NCI-H345 treated with DMSO at 0.1 percent for 48 hours (cell line): ENCODE data around the gene LILRB5.
"Not testable (repeated sequence)": the region's sequence is repeated elsewhere in the genome, so short reads cannot be mapped to it uniquely, and the experiment has no call there.

Source experiments
- DNase-seq: peaks from one replicate; lab custom pipeline; 2025; ENCODE audit not compliant: unreplicated experiment; lab: John Stamatoyannopoulos, UW

The LILRB5 gene

DNA sequence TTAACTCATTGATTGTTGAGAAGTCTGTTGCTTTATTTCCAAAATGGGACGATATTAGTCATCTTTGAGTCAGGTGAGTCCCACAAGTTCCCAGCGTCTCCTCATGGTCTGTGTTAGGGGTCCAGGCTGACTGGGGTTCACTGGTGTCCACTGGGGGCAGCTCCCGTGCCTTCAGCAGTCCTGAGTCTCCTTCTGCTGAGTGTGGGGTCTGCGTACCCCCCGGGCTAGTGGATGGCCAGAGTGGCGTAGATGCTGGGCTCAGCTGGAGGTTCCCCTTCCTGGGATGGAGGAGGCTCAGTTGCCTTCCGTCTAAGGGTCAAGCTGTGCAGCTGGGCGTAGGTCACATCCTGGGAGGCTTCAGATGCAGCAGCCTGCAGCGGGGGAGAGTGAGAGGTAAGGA is 40.2 kb downstream of the LILRB5 start:
- no peak for DNase-seq

DNA sequence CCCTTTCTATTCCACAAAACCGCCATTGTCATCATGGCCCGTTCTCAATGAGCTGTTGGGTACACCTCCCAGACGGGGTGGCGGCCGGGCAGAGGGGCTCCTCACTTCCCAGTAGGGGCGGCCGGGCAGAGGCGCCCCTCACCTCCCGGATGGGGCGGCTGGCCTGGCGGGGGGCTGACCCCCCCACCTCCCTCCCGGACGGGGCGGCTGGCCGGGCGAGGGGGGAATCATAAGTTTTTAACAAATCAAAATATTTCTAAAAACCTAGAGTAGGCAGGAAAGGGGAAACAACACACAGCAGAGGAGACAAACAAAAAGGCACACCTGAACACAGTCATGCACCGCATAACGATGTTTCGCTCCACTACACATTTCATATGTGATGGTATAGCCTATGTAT is 42.3 kb downstream of the LILRB5 start:
- not testable (repeated sequence) for DNase-seq

DNA sequence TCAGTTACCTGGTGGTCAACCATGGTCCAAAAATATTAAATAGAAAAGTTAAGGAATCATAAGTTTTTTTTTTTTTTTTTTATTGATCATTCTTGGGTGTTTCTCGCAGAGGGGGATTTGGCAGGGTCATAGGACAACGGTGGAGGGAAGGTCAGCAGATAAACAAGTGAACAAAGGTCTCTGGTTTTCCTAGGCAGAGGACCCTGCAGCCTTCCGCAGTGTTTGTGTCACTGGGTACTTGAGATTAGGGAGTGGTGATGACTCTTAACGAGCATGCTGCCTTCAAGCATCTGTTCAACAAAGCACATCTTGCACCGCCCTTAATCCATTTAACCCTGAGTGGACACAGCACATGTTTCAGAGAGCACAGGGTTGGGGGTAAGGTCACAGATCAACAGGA is 42.9 kb downstream of the LILRB5 start:
- not testable (repeated sequence) for DNase-seq

DNA sequence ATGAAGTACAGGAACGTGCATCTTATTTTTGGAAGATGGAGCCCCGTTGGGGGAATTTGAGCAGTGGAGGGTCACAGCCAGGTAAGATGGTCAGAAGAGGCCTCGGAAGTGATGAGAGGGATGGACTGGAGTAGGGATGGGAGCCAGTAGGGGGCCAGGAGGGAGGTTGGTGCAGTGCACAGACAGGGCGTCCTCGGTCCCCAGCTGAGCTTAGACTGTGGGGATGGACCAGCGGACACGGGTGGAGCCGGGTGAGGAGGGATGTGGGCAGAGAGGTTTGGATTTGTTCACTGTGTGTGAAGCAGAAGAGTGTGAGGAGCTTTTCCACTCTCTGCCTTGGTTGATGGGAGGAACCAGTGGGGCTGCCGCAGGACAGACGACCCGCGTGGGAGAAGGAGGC is 45.8 kb downstream of the LILRB5 start:
- DNase-seq = no peak

DNA sequence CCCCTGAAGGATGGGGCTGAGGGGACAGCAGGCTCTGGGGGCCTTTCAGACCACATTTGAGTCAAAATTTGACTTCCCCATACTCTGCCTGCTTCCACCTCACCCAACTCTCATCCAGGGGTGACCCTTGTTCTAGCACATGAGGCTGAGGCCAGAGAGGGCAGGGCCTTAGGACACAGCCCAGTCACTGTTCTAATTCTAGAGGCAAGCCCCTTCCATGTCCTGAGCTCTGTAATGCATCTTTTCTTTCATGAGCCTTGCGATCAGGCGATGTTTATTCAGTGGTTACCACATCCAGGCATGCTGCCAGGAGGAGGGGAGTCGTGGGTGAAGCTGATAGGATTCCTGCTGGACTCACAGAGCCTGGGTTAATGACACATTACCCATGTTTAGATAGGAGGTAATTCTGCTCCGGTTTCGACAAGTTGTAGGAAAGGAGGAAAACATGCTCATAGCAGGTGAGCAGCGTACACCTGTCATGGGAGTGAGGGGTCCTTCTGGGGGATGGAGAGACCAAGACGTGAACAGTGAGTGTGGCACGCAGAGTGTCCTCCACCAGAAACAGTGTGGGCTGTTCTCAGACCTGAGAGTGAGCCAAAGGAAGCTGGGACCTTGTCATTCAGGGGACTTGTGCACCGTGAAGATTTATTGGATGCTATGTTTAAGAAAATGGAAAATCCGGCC is 47.1 kb downstream of the LILRB5 start:
- DNase-seq = peak; percentile 26

DNA sequence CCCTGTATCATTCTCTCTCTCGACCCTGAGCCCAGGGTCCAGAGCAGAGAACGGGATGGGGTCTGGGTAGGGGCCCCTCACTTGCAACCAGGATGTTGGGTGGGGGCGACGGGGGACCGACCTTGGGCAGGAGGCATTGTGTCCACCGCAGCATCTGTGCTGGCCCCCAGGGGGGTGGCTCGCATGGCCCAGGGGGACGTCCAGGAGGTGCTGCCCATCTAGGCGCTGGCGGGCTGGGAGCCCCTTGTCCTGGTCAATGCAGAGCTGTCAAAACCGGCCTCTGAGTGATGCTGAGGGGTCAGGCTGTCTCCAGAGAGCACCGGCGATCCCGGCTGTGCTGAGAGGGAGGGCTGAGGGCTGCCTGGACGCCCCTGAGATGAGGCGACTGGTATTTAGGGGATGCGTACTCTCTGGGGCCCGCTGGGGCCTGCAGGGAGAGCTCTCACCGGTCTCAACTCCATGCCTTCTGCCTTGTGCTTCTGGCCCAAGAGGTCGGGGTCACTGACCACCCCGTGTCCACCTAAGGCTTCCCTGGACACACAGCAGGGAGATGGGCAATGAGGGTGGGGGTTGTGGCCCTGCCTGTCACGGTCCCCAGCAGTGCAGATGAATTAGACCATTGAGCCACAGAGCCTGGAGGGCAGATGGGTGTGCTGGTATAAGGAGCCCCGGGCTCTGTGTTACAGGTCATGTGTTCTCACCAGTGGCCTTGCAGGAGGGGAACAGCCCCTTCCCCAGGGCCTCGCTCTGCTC is 47.8 kb downstream of the LILRB5 start:
- no peak for DNase-seq

DNA sequence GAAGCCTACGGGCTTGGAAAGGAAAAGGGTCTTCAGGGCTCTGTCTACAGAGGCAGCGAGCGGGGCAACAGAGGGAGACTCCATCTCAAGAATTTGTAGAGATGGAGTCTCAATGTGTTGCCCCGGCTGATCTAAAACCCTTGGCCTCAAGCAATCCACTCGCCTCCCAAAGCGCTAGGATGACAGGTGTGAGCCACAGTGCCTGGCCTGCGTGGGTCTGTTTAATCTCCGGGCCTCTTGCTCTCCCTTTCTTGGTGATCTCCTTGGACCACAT is 48.4 kb downstream of the LILRB5 start:
- no peak for DNase-seq

DNA sequence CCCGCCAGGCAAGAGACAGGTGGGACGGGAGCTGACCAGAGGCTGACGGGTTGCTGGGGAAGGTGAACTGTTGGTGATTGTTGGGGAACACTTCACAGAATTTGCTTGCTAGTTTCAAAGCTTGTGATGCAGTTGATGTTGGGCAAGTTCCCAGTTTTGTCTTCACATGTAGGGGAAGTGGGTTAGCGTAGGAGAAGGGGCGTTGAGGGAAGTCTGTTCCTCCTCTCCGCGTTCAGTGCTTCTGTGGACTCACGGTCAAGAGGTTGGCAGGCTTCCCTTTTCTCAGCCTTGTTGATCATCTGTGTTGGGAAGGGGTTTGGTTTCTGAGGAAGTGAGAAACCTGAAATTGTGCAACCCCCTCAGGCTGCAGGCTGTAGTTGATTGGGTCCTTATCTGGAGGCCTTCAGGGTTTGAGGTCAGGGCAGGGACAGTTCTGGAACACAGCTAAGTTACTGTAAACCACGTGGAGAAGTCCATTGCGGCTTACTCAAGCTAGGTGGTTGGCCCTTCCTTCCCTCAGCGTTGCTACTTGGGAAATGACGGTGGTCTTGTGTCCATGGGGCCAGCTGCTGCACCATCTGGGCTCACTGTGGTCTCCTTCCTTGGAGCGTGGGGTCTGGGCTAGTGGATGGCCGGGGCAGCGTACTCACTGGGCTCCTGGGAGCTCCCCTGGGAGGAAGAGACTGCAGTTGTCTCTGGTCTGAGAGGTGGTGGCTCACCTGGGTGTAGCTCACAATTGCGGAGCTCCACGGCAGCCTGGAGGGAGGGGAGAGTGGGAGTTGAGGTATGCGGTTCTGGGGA is 48.9 kb downstream of the LILRB5 start:
- no peak for DNase-seq

DNA sequence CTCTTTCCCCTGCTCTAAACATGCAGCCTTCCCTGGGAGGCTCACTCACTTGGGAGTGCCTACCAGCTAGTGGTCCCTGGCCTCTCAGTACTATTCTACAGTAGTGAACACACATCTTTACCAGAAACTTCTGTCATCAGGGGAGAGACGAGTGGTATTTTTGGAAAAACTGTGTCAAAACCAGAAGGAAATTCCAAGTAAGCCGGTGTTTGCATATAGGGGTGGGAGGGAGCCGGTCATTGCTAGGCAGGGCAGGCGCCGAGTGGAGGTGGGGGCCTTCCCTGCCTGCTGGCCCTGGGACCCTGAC is 49.4 kb downstream of the LILRB5 start:
- no peak for DNase-seq

DNA sequence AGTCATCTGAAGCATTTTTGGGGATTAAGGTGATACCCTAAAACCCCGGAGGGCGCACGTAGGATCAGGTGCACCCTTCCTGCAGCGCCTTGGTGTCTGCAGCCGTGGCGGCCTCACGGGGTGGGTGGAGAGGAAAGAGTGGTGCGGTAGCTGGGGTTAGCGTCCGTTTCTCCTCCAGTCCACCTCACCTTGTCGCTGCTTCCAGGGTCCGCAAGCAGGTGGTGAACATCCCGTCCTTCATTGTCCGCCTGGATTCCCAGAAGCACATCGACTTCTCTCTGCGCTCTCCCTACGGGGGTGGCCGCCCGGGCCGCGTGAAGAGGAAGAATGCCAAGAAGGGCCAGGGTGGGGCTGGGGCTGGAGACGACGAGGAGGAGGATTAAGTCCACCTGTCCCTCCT is 49.9 kb downstream of the LILRB5 start:
- not testable (repeated sequence) for DNase-seq

DNA sequence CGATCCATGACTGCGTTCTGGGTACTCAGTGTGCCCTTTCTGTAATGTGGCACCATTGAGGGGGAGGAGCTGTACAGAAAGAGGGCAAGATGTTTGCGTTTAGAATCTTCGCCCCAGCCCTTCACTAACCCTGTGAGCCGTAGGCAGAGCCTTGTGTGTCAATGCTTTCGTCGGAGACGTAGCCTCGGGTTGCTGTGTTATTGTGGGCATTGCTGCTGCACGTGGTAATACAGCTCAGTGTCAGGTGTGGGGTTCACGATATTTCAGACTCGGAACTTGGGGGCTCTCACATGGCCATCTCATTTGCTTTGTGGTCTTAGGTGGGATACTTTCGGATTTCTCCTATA is 50.3 kb downstream of the LILRB5 start:
- DNase-seq = no peak

DNA sequence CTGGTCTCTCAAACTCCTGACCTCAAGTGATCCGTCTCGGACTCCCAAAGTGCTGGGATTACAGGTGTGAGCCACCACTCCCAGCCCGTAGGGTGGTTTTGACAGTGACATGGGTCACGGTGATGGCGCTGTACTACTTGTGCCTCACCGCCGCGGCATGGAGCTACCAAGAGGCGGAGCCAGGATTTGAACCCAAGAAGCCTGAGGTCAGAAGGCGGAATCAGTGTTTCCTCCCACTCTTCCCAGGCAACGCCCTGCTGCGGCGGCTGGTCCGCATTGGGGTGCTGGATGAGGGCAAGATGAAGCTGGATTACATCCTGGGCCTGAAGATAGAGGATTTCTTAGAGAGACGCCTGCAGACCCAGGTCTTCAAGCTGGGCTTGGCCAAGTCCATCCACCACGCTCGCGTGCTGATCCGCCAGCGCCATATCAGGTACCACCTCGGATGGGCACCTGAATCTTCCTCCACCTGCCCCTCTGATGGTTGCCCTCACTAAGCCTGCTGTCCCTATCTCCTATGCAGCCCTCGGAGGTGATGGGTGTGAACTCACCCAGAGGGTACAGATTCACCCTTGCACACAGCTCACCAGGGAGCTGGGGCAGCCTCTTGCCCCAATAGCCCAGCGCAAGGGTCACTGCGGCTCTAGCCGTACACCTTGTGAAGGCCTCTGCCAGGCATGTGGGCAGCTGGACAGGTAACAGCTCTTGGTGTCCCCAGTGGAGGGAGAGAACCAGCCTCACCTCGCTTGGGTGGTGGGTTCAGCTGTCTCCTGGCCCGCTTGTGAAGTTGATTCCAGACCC is 50.8 kb downstream of the LILRB5 start:
- no peak for DNase-seq

DNA sequence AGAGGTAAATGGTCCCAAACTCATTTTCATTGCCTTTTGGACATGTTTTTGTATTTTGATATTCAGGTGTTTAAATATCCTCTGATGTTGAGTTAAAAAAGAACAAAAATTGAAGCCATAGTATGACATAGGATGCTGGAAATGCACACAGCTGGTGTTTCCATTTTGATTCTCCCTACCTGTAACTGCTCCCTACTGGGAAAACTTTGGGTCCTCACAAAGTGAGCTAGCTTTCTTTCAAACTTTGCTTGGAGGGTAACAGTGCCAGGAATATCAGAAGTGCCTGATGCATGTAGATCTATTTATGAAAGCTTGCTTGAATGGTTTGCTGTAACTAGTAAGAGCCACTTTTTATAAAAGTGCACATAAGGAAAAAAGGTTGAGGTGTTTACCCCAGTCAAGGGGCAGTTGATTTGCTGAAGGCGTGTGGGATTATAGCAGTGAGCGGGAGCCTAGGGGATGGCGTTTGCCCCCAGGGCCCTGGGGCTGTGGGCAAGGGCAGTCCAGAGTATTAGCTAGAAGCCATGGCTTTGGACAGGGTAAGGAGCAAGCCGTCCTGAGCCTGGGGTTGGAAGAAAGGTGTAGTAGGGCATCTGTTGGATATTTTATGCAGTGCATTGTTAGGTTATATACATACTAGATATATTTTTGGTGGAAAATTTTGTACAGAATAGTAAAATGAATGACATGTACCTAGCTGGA is 52.2 kb downstream of the LILRB5 start:
- no peak for DNase-seq

DNA sequence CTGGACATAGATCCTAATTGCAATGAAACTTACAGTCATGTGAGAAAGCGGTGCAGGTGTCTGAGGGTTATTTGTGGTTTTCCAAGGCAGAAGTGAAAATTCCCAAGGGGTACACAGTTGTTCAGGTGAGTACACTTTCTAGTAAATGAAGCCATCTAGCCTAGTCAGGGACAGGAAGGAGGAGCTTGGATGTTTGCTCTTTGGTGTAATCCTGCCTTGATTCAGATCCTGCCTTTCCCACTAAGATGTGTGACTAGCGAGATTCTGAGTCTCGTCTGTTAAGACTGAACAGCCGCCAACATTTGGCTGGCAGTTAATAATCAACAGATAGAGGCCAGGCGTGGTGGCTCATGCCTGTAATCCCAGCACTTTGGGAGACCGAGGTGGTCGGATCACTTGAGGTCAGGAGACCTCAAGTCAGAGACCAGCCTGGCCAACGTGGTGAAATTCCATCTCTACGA is 53.9 kb downstream of the LILRB5 start:
- DNase-seq = no peak

DNA sequence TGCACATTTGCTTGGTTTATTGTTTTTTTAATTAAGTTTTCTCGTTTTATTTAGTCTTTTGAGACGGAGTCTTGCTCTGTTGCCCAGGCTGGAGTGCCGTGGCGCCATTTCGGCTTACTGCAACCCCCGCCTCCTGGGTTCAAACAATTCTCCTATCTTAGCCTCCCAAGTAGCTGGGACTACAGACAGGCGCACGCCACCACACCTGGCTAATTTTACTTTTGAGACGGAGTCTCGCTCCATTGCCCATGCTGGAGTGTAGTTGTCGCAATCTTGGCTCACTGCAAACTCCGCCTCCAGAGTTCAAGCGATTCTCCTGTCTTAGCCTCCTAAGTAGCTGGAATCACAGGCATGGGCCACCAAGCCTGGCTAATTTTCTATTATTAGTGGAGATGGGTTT is 55.1 kb downstream of the LILRB5 start:
- DNase-seq = no peak

DNA sequence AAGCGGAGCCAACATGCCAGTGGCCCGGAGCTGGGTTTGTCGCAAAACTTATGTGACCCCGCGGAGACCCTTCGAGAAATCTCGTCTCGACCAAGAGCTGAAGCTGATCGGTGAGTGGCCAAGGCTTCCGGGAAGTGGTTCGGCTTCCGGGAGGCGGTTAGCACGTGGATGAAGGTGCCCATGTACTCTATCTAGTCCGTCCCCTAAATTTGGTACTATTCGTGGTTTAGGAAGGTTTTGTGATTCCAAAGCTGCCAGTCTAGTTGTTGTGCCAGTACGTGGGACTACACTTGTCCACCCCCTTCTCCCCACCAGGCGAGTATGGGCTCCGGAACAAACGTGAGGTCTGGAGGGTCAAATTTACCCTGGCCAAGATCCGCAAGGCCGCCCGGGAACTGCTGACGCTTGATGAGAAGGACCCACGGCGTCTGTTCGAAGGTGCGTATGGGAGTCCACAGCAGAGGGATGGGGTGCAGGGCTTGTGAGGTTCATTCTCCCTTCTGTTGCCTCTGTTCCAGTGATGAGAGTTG is 55.8 kb downstream of the LILRB5 start:
- DNase-seq = no peak
